Left lung (tissue), 10 donors: ENCODE data around the gene SPECC1L. TPM values are rescaled to one million over a fixed set of nuclear protein-coding genes. Genes with fewer than 3 reads are reported as not detected.
A peak's percentile ranks its signal among the peaks of the same experiment; 100 is the strongest.

Experiments used
- ATAC-seq: fragments of 200-7000 bp; cut with Tn5 transposase; one replicate; pipeline ENCODE4 v1.9.1; 2020; ENCODE audit warnings: moderate library complexity
- DNase-seq, 4 donors: peaks; one replicate each; pipeline ENCODE4 v3.0.0-alpha.2; 2013 to 2020
- H3K27ac ChIP-seq, 2 donors: fragments of 200-600 bp; sonication (generic) in 1 of 2; one replicate each; pipeline versions ENCODE4 v1.5.0 to v1.8.0; 2020 to 2021
- H3K27me3 ChIP-seq, 2 donors: fragments of 200-600 bp; sonication (generic) in 1 of 2; one replicate each; pipeline versions ENCODE4 v1.5.0 to v1.8.0; 2020 to 2021
- H3K36me3 ChIP-seq, 2 donors: fragments of 200-600 bp; sonication (generic) in 1 of 2; one replicate each; pipeline versions ENCODE4 v1.5.0 to v1.8.0; 2020 to 2021
- H3K4me1 ChIP-seq, 2 donors: fragments of 200-600 bp; one replicate each; pipeline ENCODE4 v1.8.0; 2021
- H3K4me3 ChIP-seq, 2 donors: fragments of 200-600 bp; sonication (generic) in 1 of 2; one replicate each; pipeline versions ENCODE4 v1.5.0 to v1.8.0; 2020 to 2021; ENCODE audit warnings: mild to moderate bottlenecking in 1 of 2
- H3K9me3 ChIP-seq, 2 donors: fragments of 200-600 bp; sonication (generic) in 1 of 2; one replicate each; pipeline versions ENCODE4 v1.5.0 to v1.8.0; 2020 to 2021
- intact Hi-C, 2 donors: fragments of 100-400 bp; cut with DNase I; formaldehyde crosslinking; loops; one replicate each; pipeline versions ENCODE4 v1.11.2 to v1.14.2; 2022
- polyA plus RNA-seq, 6 donors: library from polyadenylated mRNA; unstranded; fragments of 120-200 nt; gene quantifications; one replicate each; pipeline ENCODE4 v1.2.1, GENCODE V29; 2013; ENCODE audit not compliant: insufficient read length in 6 of 6
- total RNA-seq, 2 donors: library from RNA; stranded (reverse); fragmentation: NEBNext Ultra II Directional; extraction: Animal tissue kit (Norgen Biotek cat#: 25700); gene quantifications; one replicate each; pipeline ENCODE4 v1.2.1, GENCODE V29; 2021
- TF ChIP-seq, protein P1 (sequence below), 2 donors: fragments of 200-600 bp; sonication (generic) in 1 of 2; IDR thresholded peaks; one replicate each; pipeline versions ENCODE4 v1.5.0 to v1.8.0; 2021; ENCODE audit warnings: antibody characterized with exemption in 2 of 2
- donor health status: DM: no; HTN: yes; CAD: no.
- donor health status: DM: no; HTN: no; CAD: no.

Gene SPECC1L
- total and polyA plus RNA-seq, 8 donors, result 70.9 to 94.4 (median 80.9) TPM

DNA sequence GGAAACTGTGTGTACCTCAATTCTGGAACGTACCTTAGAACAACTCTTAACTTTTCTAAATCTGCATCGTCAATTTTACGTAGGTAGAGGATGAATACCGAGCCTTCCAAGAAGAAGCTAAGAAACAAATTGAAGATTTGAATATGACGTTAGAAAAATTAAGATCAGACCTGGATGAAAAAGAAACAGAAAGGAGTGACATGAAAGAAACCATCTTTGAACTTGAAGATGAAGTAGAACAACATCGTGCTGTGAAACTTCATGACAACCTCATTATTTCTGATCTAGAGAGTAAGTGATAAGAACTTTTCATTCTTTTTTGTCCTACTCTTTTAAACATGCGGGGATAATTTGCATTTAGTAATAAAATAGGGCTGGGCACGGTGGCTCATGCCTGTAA lies 53.5 kb downstream of the SPECC1L start:
- Histone ChIP-seq H3K4me3 (no peak overlapping the region), H3K27me3 (no peaks in the 10 kb centered on the region), H3K36me3 (peaks cover 0 to 52% of the 10 kb centered on the region in 2 donors), H3K27ac (no peak overlapping the region), H3K4me1 (peaks cover 3 to 7% of the 10 kb centered on the region in 2 donors), H3K9me3 (no peaks in the 10 kb centered on the region)
- ATAC-seq (no peak), DNase-seq (no peak)
- TF ChIP-seq, protein P1, sequence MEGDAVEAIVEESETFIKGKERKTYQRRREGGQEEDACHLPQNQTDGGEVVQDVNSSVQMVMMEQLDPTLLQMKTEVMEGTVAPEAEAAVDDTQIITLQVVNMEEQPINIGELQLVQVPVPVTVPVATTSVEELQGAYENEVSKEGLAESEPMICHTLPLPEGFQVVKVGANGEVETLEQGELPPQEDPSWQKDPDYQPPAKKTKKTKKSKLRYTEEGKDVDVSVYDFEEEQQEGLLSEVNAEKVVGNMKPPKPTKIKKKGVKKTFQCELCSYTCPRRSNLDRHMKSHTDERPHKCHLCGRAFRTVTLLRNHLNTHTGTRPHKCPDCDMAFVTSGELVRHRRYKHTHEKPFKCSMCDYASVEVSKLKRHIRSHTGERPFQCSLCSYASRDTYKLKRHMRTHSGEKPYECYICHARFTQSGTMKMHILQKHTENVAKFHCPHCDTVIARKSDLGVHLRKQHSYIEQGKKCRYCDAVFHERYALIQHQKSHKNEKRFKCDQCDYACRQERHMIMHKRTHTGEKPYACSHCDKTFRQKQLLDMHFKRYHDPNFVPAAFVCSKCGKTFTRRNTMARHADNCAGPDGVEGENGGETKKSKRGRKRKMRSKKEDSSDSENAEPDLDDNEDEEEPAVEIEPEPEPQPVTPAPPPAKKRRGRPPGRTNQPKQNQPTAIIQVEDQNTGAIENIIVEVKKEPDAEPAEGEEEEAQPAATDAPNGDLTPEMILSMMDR (IDR thresholded peaks at IDR 0.05), result no peak
- intact Hi-C loops, result loop anchor here in 1 of 2 donors (10.0 kb wide), 1 partner anchor 181 kb away; no protein-coding TSS in a partner anchor

DNA sequence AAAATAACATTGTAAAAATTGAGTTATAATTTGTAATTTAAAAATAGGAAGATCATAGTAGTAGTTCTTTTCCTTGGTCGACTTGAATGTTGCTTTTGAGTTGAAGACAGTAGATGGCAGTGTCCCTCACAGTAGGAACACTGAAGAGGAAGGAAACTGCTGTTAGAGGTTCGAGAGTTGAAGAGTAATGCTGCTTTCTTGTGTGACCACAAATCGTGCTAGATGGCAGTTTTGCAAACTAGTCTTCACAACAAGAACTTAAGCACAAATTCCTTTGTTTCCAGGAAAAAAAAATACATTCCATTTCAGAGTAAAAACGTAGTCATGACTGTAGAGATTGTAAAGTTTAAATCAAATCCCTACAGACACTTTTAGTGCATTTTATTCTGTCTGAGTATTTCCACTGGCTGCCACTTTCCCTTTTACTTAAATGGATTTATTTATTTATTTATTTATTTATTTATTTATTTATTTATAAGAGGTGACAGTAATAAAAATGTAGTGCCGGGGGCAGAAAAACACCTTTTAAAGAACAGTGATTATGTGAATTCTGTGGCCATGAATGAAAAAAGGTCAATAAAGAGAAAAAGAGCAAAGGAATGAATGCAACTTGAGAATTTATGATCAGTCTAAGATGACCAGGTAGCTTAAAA lies 54.6 kb downstream of the SPECC1L start:
- ATAC-seq (peak; percentile 98), DNase-seq (peak in 2 of 4 donors; percentile 52 to 76)
- Histone ChIP-seq H3K27me3 (no peaks in the 10 kb centered on the region), H3K36me3 (peaks cover 0 to 54% of the 10 kb centered on the region in 2 donors), H3K9me3 (no peaks in the 10 kb centered on the region), H3K27ac (peak overlapping the region in 1 of 2 donors; percentile 15), H3K4me3 (no peak overlapping the region), H3K4me1 (peaks cover 3 to 7% of the 10 kb centered on the region in 2 donors)
- intact Hi-C loops, result loop anchor here in 1 of 2 donors (10.0 kb wide), 1 partner anchor 180 kb away; no protein-coding TSS in a partner anchor
- TF ChIP-seq, protein P1 (IDR thresholded peaks at IDR 0.05), result peak; percentile 62 to 67

DNA sequence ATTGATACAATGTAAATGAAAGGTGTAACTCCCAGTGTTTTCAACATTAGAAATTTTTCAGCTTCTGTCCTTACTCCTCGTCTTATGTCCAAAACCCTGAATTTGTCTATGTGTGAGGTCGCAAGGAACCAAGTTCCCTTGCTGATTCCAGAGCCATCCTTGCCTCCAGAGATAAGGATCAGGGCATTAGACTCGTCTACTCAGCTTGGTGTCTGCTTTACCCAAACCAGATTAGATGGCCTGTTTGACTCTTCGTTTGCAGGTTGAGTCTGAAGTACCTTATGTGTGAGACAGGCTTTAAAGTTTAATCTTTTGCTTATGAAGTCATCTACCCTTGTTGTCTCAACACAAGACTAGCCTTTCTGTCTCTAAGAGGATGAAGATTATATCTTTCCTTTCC lies 55.6 kb downstream of the SPECC1L start:
- intact Hi-C loops, result loop anchor here in 1 of 2 donors (10.0 kb wide), 1 partner anchor 179 kb away; no protein-coding TSS in a partner anchor
- no peak overlapping the region for H3K27ac ChIP-seq

DNA sequence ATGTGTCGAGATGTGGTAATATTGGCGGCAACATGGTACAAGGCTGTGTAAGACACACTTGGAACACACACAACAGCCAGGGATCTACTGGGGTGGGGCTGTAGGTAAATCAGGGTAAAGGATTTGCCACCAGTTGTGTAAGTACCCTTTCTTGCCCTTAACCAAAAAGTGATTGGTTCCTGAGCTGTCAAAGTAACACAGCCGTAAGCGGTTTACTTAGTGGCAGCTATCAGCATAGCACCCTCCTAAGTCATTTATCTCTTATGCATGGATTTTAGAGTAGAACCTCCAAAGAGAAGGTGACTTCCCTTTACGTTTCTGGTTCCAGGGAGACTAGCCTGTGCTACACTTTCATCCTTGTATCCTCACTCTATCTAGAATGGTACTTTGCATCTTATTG lies 57.2 kb downstream of the SPECC1L start:
- H3K4me3 ChIP-seq, result no peak overlapping the region
- no peak for ATAC-seq

More for the DNA sequence above, 55.6 kb downstream of the SPECC1L start:
- Histone ChIP-seq H3K36me3 (peaks cover 0 to 54% of the 10 kb centered on the region in 2 donors), H3K4me1 (peaks cover 3 to 7% of the 10 kb centered on the region in 2 donors), H3K9me3 (no peaks in the 10 kb centered on the region), H3K4me3 (no peak overlapping the region), H3K27me3 (no peaks in the 10 kb centered on the region)
- TF ChIP-seq, protein P1 (IDR thresholded peaks at IDR 0.05), result no peak
- no peak for DNase-seq
- ATAC-seq, result no peak

DNA sequence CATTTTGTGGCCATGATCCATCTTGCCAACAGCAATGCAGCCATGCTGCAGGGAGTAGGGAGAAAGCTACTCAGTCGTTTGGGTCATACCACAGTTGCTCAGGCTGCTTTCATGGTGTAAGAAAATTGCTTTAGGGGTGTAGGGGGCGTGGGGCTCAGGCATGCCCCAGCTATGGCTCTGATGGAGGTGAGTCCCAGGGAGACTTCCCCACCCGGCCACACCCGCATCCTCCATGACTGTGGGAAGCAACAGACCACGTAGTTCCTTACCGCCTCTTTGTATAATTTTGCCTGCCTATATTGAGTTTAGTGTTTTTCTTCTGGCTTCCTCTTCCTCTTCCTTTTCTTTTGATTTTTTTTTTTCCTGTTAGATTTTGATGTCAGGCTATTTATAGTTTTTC lies 58.8 kb downstream of the SPECC1L start:
- H3K36me3 ChIP-seq, result peaks cover 0 to 39% of the 10 kb centered on the region in 2 donors
- peak overlapping the region in 1 of 2 donors; percentile 23 for H3K27ac ChIP-seq
- intact Hi-C loops, result loop anchor here in 1 of 2 donors (10.0 kb wide), 1 partner anchor 175 kb away; no protein-coding TSS in a partner anchor

More for the DNA sequence above, 57.2 kb downstream of the SPECC1L start:
- no peaks in the 10 kb centered on the region for H3K9me3 ChIP-seq
- peaks cover 0 to 38% of the 10 kb centered on the region in 2 donors for H3K36me3 ChIP-seq
- H3K4me1 ChIP-seq, result peaks cover 3 to 7% of the 10 kb centered on the region in 2 donors
- no peak for DNase-seq
- TF ChIP-seq, protein P1 (IDR thresholded peaks at IDR 0.05), result no peak
- intact Hi-C loops, result loop anchor here in 1 of 2 donors (10.0 kb wide), 1 partner anchor 177 kb away; no protein-coding TSS in a partner anchor
- H3K27me3 ChIP-seq, result no peaks in the 10 kb centered on the region
- no peak overlapping the region for H3K27ac ChIP-seq

More for the DNA sequence above, 58.8 kb downstream of the SPECC1L start:
- no peak for ATAC-seq
- Histone ChIP-seq H3K9me3 (no peaks in the 10 kb centered on the region), H3K4me1 (peaks cover 3 to 7% of the 10 kb centered on the region in 2 donors), H3K4me3 (no peak overlapping the region), H3K27me3 (no peaks in the 10 kb centered on the region)
- TF ChIP-seq, protein P1 (IDR thresholded peaks at IDR 0.05), result no peak
- DNase-seq, result no peak
